CD14-positive monocyte (primary cell): Measurements from ENCODE around the gene EPN3. TPM values are rescaled to one million over a fixed set of nuclear protein-coding genes. Genes with fewer than 3 reads are reported as not detected.

Experiments
- DNase-seq, 3 donors: peaks; one replicate each; pipeline ENCODE4 v3.0.0-alpha.2; 2011 to 2022
- H2AFZ ChIP-seq: 2 replicates; pipeline ENCODE4 v1.6.0; 2012; ENCODE audit warnings: mild to moderate bottlenecking, low read depth, low read length, inconsistent platforms; ENCODE audit not compliant: insufficient read depth, poor library complexity, severe bottlenecking
- H3K27ac ChIP-seq, 2 donors: 1 replicate in 1 of 2; 2 replicates in 1 of 2; pipeline ENCODE4 v1.5.1; 2012 to 2013; ENCODE audit warnings: low read length in 2 of 2, control low read depth in 1 of 2, inconsistent platforms in 1 of 2, low read depth in 1 of 2, mild to moderate bottlenecking in 1 of 2
- H3K27me3 ChIP-seq, 2 donors: one replicate each; pipeline versions ENCODE4 v1.6.0 to v1.6.1; 2011 to 2013; ENCODE audit warnings: low read length in 2 of 2; ENCODE audit not compliant: control insufficient read depth in 2 of 2, insufficient read depth in 2 of 2
- H3K36me3 ChIP-seq, 2 donors: replicated peaks in 1 of 2; 1 replicate in 1 of 2; 2 replicates in 1 of 2; pipeline versions ENCODE4 v1.5.1 to v1.6.1; 2012 to 2013; ENCODE audit warnings: low read length in 2 of 2, control low read depth in 1 of 2, inconsistent platforms in 1 of 2, mild to moderate bottlenecking in 1 of 2; ENCODE audit not compliant: insufficient read depth in 2 of 2, control insufficient read depth in 1 of 2
- H3K4me1 ChIP-seq, 2 donors: 1 replicate in 1 of 2; 2 replicates in 1 of 2; pipeline versions ENCODE4 v1.5.1 to v1.6.1; 2012 to 2013; ENCODE audit warnings: low read length in 2 of 2, control low read depth in 1 of 2, inconsistent platforms in 1 of 2, mild to moderate bottlenecking in 1 of 2, moderate library complexity in 1 of 2; ENCODE audit not compliant: insufficient read depth in 2 of 2, control insufficient read depth in 1 of 2
- H3K4me2 ChIP-seq: replicated peaks from 2 replicates; pipeline ENCODE3; 2012; ENCODE audit warnings: low read length, moderate library complexity, mild to moderate bottlenecking; ENCODE audit not compliant: poor library complexity, severe bottlenecking; ENCODE audit errors: extremely low read depth
- H3K4me3 ChIP-seq, 3 experiments: fragments of 200-600 bp in 1 of 3; sonication (generic) in 1 of 3; replicated peaks in 1 of 3; 1 replicate in 2 of 3; 2 replicates in 1 of 3; pipeline ENCODE4 v1.5.1; 2011 to 2013; ENCODE audit warnings: low read length in 3 of 3, mild to moderate bottlenecking in 3 of 3, control low read depth in 2 of 3, low read depth in 2 of 3, inconsistent platforms in 1 of 3, moderate library complexity in 1 of 3
- H3K79me2 ChIP-seq: 2 replicates; pipeline ENCODE4 v1.6.0; 2012; ENCODE audit warnings: mild to moderate bottlenecking, control low read depth, inconsistent platforms, low read length, moderate library complexity; ENCODE audit not compliant: insufficient read depth
- H3K9ac ChIP-seq: 2 replicates; pipeline ENCODE4 v1.6.0; 2017; ENCODE audit warnings: low read length, mild to moderate bottlenecking; ENCODE audit not compliant: insufficient read depth, poor library complexity, severe bottlenecking
- H3K9me3 ChIP-seq, 2 donors: replicated peaks in 1 of 2; 1 replicate in 1 of 2; 2 replicates in 1 of 2; pipeline versions ENCODE4 v1.5.1 to v1.6.1; 2012 to 2013; ENCODE audit warnings: low read length in 2 of 2, control low read depth in 1 of 2; ENCODE audit not compliant: control insufficient read depth in 1 of 2, insufficient read depth in 1 of 2
- H4K20me1 ChIP-seq: 2 replicates; pipeline ENCODE4 v1.6.0; 2012; ENCODE audit warnings: mild to moderate bottlenecking, low read length, control low read depth, moderate library complexity; ENCODE audit not compliant: insufficient read depth
- H3K27ac Mint-ChIP-seq, 7 donors: one replicate each; pipeline ENCODE4 v1.8.0; 2020; ENCODE audit warnings: mild to moderate bottlenecking in 7 of 7, mixed read lengths in 7 of 7, moderate library complexity in 6 of 7, inconsistent platforms in 2 of 7
- H3K27me3 Mint-ChIP-seq, 3 donors: one replicate each; pipeline ENCODE4 v1.8.0; 2021 to 2022; ENCODE audit warnings: low read depth in 3 of 3, mild to moderate bottlenecking in 3 of 3, mixed read lengths in 3 of 3, moderate library complexity in 3 of 3, inconsistent platforms in 1 of 3
- H3K36me3 Mint-ChIP-seq, 2 donors: one replicate each; pipeline ENCODE4 v1.8.0; 2020; ENCODE audit warnings: mixed read lengths in 2 of 2, inconsistent platforms in 1 of 2, mild to moderate bottlenecking in 1 of 2
- H3K4me1 Mint-ChIP-seq: one replicate; pipeline ENCODE4 v1.8.0; 2020; ENCODE audit warnings: mild to moderate bottlenecking, mixed read lengths
- H3K4me3 Mint-ChIP-seq, 2 donors: one replicate each; pipeline ENCODE4 v1.8.0; 2020; ENCODE audit warnings: mild to moderate bottlenecking in 2 of 2, mixed read lengths in 2 of 2, moderate library complexity in 1 of 2
- H3K9me3 Mint-ChIP-seq, 7 donors: one replicate each; pipeline ENCODE4 v1.8.0; 2020 to 2022; ENCODE audit warnings: mixed read lengths in 7 of 7, mild to moderate bottlenecking in 6 of 7, moderate library complexity in 6 of 7, inconsistent platforms in 2 of 7
- WGBS: methylation state at CpG from one replicate; pipeline ENCODE4 v1.1.5; 2013; ENCODE audit warnings: missing lambda C conversion rate; ENCODE audit not compliant: insufficient coverage; 5-methylcytosine and 5-hydroxymethylcytosine counted together
- intact Hi-C, 2 donors: fragments of 100-400 bp; cut with micrococcal nuclease; formaldehyde crosslinking; loops; one replicate each; pipeline versions ENCODE4 v1.15.0 to v1.15.1; 2023
- polyA plus RNA-seq, 3 donors: library from polyadenylated mRNA; depleted of rRNA in 1 of 3; unstranded in 2 of 3; stranded (reverse) in 1 of 3; fragments of 300-500 nt in 2 of 3; fragments of >200 nt in 1 of 3; fragmentation: Illumina TruSeq in 2 of 3; gene quantifications; 1 replicate in 2 of 3; 2 replicates in 1 of 3; pipeline ENCODE4 v1.2.3, GENCODE V29; 2012 to 2021
- TF ChIP-seq, protein P1 (sequence below): fragments of 200-600 bp; IDR thresholded peaks from one replicate; pipeline ENCODE4 v1.8.0; 2022; ENCODE audit warnings: antibody characterized with exemption, mild to moderate bottlenecking

The EPN3 gene
- polyA plus RNA-seq, 3 donors = not detected

DNA sequence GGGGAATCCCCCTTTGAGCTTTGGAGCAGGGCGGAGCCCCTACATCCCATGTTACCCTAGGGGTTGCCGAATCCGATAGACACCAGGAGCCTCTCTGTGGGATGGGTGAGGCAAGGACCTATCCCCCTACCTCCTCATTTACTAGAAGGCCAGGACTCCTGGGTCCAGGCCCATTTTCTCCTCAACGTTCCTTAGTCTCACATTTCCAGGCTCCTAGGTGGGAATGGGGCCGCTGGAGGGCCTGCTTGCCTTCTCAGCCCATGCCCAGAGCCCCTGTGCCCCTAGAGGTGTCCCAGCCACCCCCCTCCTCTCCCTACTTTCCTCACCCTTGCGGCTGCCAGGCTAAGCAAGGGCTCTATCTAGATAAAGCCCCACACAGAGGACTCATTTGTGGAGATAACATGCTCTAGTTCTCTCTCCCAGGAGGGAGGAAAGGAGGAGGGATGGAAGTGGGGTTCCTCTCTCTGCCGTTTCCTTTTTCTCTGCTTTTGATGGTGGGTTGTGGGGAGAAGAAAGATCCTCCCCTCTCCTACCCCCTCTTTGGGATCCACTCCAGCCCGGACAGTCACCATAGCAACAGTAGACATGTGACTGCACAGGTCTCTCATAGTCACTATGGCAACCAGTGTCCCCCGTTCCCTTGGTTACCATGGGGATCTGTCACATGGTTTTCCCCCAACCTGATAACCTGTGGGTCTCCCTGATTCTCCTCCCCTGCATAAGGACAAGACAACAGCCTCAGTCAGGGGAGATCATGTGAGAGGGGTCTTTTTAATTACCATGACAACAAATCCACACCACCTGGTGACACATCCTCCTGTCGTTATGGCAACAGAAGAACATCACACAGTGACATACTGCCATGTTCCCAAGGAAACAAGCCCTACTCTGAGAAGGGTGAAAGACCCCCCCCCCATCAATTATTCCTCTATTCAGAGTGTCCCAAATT is 33.1 kb downstream of the EPN3 start:
- WGBS = 50% methylated on average over 2 of the region's 10 CpGs
- peaks cover 12% of the 10 kb centered on the region for H3K4me1 Mint-ChIP-seq

DNA sequence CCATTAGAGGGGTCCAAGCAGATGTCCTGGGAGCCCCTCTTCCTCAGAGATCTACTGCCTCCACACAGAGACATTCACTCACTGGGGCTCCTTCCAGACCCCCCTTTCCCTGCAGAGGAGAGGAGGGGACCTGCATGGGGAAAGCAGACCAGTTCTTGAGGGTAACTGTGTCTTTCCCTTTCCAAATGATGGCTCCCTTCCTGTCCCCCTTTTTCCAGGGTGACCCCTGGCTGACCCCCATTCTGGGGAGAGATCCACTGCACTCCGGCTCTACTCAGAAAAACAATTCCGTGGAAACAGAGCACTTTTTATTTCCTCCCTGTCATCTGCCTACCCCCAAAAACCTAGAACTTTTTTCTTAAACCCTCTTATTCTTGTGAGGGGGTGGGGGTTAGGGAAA is 34.4 kb downstream of the EPN3 start:
- Histone ChIP-seq H3K36me3 (no peaks in the 10 kb centered on the region), H3K4me3 (no peak overlapping the region), H3K9ac (no peak overlapping the region), H3K9me3 (peaks cover 0 to 12% of the 10 kb centered on the region in 2 donors), H3K79me2 (no peaks in the 10 kb centered on the region), H3K27me3 (peaks cover 40 to 56% of the 10 kb centered on the region in 2 donors), H4K20me1 (no peaks in the 10 kb centered on the region), H3K4me2 (no peak overlapping the region), H3K4me1 (no peaks in the 10 kb centered on the region), H2AFZ (no peak overlapping the region), H3K27ac (no peak overlapping the region)
- Mint-ChIP-seq H3K4me1 (peaks cover 12% of the 10 kb centered on the region), H3K27me3 (peaks cover 57 to 70% (median 63%) of the 10 kb centered on the region in 3 donors), H3K36me3 (no peaks in the 10 kb centered on the region), H3K4me3 (peak overlapping the region in 1 of 2 donors; percentile 14), H3K9me3 (peaks cover 0 to 14% (median 2%) of the 10 kb centered on the region in 7 donors), H3K27ac (peak overlapping the region in 2 of 7 donors; percentile 10 to 68)
- intact Hi-C loops = no loop called here
- WGBS = no CpG with 5 or more reads among the region's 2 CpGs
- TF ChIP-seq, protein P1, sequence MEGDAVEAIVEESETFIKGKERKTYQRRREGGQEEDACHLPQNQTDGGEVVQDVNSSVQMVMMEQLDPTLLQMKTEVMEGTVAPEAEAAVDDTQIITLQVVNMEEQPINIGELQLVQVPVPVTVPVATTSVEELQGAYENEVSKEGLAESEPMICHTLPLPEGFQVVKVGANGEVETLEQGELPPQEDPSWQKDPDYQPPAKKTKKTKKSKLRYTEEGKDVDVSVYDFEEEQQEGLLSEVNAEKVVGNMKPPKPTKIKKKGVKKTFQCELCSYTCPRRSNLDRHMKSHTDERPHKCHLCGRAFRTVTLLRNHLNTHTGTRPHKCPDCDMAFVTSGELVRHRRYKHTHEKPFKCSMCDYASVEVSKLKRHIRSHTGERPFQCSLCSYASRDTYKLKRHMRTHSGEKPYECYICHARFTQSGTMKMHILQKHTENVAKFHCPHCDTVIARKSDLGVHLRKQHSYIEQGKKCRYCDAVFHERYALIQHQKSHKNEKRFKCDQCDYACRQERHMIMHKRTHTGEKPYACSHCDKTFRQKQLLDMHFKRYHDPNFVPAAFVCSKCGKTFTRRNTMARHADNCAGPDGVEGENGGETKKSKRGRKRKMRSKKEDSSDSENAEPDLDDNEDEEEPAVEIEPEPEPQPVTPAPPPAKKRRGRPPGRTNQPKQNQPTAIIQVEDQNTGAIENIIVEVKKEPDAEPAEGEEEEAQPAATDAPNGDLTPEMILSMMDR = no peak
- no peak for DNase-seq

More for the DNA sequence above, 33.1 kb downstream of the EPN3 start:
- TF ChIP-seq, protein P1 = no peak
- no peak overlapping the region for H2AFZ ChIP-seq
- no peaks in the 10 kb centered on the region for H3K36me3 ChIP-seq
- H3K79me2 ChIP-seq = no peaks in the 10 kb centered on the region
- H3K27me3 ChIP-seq = peaks cover 45 to 64% of the 10 kb centered on the region in 2 donors
- no peak overlapping the region for H3K4me2 ChIP-seq
- Mint-ChIP-seq H3K27me3 (peaks cover 55 to 80% (median 66%) of the 10 kb centered on the region in 3 donors), H3K36me3 (no peaks in the 10 kb centered on the region), H3K9me3 (peaks cover 0 to 14% (median 2%) of the 10 kb centered on the region in 7 donors), H3K4me3 (peak overlapping the region in 1 of 2 donors; percentile 74), H3K27ac (peak overlapping the region in 5 of 7 donors; percentile 13 to 70 (median 38))
- no peak overlapping the region for H3K9ac ChIP-seq
- no peaks in the 10 kb centered on the region for H4K20me1 ChIP-seq
- peak; percentile 12 to 59 (median 40) for DNase-seq
- peaks cover 0 to 12% of the 10 kb centered on the region in 2 donors for H3K9me3 ChIP-seq
- H3K4me1 ChIP-seq = peaks cover 8% of the 10 kb centered on the region in 2 donors
- H3K27ac ChIP-seq = no peak overlapping the region
- intact Hi-C loops = no loop called here
- H3K4me3 ChIP-seq = no peak overlapping the region
